Osteocyte (in vitro differentiated cells): ENCODE data around the gene SNX13. TPM values are rescaled to one million over a fixed set of nuclear protein-coding genes. Genes with fewer than 3 reads are reported as not detected.
A peak's percentile ranks its signal among the peaks of the same experiment; 100 is the strongest.

ENCODE experiments used
- DNase-seq: peaks from one replicate; pipeline ENCODE4 v3.0.0; 2021; ENCODE audit warnings: mixed read lengths; ENCODE audit not compliant: unreplicated experiment; ENCODE audit errors: extremely low spot score
- H3K27ac Mint-ChIP-seq: one replicate; pipeline ENCODE4 v1.8.0; 2021; ENCODE audit warnings: mild to moderate bottlenecking, mixed read lengths; ENCODE audit not compliant: unreplicated experiment
- H3K27me3 Mint-ChIP-seq: one replicate; pipeline ENCODE4 v1.8.0; 2021; ENCODE audit warnings: mixed read lengths; ENCODE audit not compliant: unreplicated experiment
- H3K36me3 Mint-ChIP-seq: one replicate; pipeline ENCODE4 v1.8.0; 2021; ENCODE audit warnings: mixed read lengths; ENCODE audit not compliant: unreplicated experiment
- H3K4me1 Mint-ChIP-seq: one replicate; pipeline ENCODE4 v1.8.0; 2021; ENCODE audit warnings: mixed read lengths; ENCODE audit not compliant: unreplicated experiment
- H3K4me3 Mint-ChIP-seq: one replicate; pipeline ENCODE4 v1.8.0; 2021; ENCODE audit warnings: mild to moderate bottlenecking, moderate library complexity, mixed read lengths; ENCODE audit not compliant: unreplicated experiment
- H3K9me3 Mint-ChIP-seq: one replicate; pipeline ENCODE4 v1.8.0; 2021; ENCODE audit warnings: mixed read lengths; ENCODE audit not compliant: unreplicated experiment
- total RNA-seq: library from RNA; stranded (reverse); gene quantifications from 2 replicates; pipeline ENCODE4 v1.2.1, GENCODE V29; 2021
- TF ChIP-seq, protein P1 (sequence below): fragments of 200-600 bp; sonication (generic); IDR thresholded peaks from 2 replicates; pipeline ENCODE4 v1.5.0; 2021; ENCODE audit warnings: antibody characterized with exemption, mild to moderate bottlenecking, moderate library complexity

The SNX13 gene
- total RNA-seq, 1 donor from 2014 or later = 49.5 TPM

DNA sequence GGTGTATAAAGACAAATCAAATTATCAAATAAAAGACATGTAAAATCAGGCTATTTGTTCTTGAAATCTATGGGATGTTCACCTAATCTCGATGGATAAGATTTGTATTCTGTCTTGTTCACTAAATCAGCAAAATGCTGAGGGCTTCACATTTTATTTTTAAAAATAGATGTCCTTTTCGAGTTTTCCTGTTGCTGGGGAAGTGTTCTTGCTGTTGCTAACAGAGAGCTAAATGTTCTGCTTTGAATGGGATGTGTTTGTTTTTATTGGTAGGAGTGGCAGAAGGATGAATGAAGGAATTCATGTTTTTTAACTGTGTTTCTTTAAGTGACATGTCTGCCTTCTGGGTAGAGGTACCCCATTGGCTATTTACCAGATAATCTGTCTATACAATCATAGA, 7.3 kb upstream of the SNX13 start:
- Mint-ChIP-seq H3K36me3 (no peaks in the 10 kb centered on the region), H3K4me3 (no peak overlapping the region), H3K4me1 (peaks cover 3% of the 10 kb centered on the region), H3K27me3 (no peaks in the 10 kb centered on the region), H3K27ac (no peak overlapping the region), H3K9me3 (no peaks in the 10 kb centered on the region)
- TF ChIP-seq, protein P1, sequence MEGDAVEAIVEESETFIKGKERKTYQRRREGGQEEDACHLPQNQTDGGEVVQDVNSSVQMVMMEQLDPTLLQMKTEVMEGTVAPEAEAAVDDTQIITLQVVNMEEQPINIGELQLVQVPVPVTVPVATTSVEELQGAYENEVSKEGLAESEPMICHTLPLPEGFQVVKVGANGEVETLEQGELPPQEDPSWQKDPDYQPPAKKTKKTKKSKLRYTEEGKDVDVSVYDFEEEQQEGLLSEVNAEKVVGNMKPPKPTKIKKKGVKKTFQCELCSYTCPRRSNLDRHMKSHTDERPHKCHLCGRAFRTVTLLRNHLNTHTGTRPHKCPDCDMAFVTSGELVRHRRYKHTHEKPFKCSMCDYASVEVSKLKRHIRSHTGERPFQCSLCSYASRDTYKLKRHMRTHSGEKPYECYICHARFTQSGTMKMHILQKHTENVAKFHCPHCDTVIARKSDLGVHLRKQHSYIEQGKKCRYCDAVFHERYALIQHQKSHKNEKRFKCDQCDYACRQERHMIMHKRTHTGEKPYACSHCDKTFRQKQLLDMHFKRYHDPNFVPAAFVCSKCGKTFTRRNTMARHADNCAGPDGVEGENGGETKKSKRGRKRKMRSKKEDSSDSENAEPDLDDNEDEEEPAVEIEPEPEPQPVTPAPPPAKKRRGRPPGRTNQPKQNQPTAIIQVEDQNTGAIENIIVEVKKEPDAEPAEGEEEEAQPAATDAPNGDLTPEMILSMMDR = no peak
- DNase-seq = no peak

GRCh38 chr7:17946591-17946990, 6.3 kb upstream of the SNX13 start:
- TF ChIP-seq, protein P1 = no peak
- Mint-ChIP-seq H3K4me3 (no peak overlapping the region), H3K36me3 (no peaks in the 10 kb centered on the region), H3K9me3 (no peaks in the 10 kb centered on the region), H3K4me1 (peaks cover 3% of the 10 kb centered on the region), H3K27ac (no peak overlapping the region), H3K27me3 (no peaks in the 10 kb centered on the region)
- no peak for DNase-seq

DNA sequence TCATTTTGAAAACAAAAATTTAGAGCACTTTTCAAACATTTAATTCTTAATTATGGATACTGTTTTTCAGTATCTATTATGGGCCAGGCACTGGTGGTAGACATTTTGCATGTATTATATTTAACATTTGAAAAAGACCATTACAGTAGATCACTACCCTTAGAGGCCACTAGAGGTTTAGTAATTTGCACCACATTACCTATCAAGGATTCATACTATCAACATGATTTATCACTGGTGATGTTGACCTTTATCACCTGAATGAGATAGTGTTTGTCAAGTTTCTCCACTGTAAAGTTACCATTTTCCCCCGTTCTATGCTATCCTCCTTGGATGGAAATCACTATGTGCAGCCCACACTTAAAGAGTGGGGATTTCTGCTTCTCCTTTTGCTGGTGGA, 4.4 kb upstream of the SNX13 start:
- H3K4me3 Mint-ChIP-seq = no peak overlapping the region
- no peaks in the 10 kb centered on the region for H3K36me3 Mint-ChIP-seq

GRCh38 chr7:17943006-17943405, 2.7 kb upstream of the SNX13 start:
- no peaks in the 10 kb centered on the region for H3K9me3 Mint-ChIP-seq

More for the DNA sequence above, 4.4 kb upstream of the SNX13 start:
- Mint-ChIP-seq H3K27ac (no peak overlapping the region), H3K9me3 (no peaks in the 10 kb centered on the region), H3K4me1 (peaks cover 10% of the 10 kb centered on the region), H3K27me3 (no peaks in the 10 kb centered on the region)
- no peak for DNase-seq
- TF ChIP-seq, protein P1 = no peak

GRCh38 chr7:17942231-17942630, 1.9 kb upstream of the SNX13 start:
- H3K9me3 Mint-ChIP-seq = no peaks in the 10 kb centered on the region
- H3K4me1 Mint-ChIP-seq = peaks cover 25% of the 10 kb centered on the region
- DNase-seq = no peak
- no peaks in the 10 kb centered on the region for H3K27me3 Mint-ChIP-seq
- TF ChIP-seq, protein P1 = no peak
- peaks cover 4% of the 10 kb centered on the region for H3K36me3 Mint-ChIP-seq
- H3K4me3 Mint-ChIP-seq = peak overlapping the region; percentile 11
- no peak overlapping the region for H3K27ac Mint-ChIP-seq

More at GRCh38 chr7:17943006-17943405, 2.7 kb upstream of the SNX13 start:
- Mint-ChIP-seq H3K27ac (no peak overlapping the region), H3K36me3 (no peaks in the 10 kb centered on the region), H3K27me3 (no peaks in the 10 kb centered on the region), H3K4me3 (no peak overlapping the region), H3K4me1 (peaks cover 21% of the 10 kb centered on the region)
- TF ChIP-seq, protein P1 = no peak
- no peak for DNase-seq
